GM12874 (cell line): ENCODE data around the gene GPR34.

Experiments used
- TF ChIP-seq, protein P1 (sequence below): IDR thresholded peaks from 2 replicates; pipeline ENCODE4 v1.5.1; 2011; ENCODE audit warnings: low read depth, mild to moderate bottlenecking, control low read depth, low read length, moderate library complexity; ENCODE audit not compliant: insufficient read depth

GPR34 gene

DNA sequence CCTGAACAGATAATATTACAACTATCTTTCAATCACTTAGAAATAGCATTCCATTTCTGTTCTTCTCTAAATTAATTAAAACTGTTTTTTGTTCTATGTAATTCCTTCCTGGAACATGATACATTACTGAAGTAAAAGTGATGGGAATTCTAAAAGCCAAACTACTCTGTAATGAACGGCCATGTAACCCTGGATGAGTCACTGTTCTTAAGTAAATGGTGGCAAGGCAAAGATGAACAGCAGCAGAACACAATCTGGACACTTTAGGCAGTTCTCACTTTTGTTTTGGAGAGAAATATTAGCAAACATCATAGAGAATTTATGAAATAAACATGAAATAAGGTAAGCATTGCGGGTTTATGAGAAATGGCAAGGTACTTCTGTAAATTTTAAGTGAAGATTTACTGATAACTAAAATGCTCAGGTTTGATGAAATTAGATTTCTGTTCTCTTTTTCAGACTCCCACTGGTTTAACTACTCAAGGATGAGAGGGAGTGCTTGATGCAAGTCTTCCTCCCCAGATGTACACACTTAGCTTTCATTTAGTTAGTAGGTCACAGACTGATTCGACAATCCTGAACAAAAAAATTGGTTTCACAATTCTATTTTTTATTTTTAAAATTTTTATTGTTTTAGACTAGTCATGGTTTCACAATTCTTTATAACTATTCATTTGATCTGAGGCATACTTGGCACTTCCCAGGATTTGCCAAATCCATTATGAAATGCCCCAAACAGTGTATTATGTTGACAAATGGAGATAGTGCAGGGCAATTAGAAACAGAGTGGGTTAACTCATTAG lies 34.2 kb downstream of the GPR34 start:
- TF ChIP-seq, protein P1, sequence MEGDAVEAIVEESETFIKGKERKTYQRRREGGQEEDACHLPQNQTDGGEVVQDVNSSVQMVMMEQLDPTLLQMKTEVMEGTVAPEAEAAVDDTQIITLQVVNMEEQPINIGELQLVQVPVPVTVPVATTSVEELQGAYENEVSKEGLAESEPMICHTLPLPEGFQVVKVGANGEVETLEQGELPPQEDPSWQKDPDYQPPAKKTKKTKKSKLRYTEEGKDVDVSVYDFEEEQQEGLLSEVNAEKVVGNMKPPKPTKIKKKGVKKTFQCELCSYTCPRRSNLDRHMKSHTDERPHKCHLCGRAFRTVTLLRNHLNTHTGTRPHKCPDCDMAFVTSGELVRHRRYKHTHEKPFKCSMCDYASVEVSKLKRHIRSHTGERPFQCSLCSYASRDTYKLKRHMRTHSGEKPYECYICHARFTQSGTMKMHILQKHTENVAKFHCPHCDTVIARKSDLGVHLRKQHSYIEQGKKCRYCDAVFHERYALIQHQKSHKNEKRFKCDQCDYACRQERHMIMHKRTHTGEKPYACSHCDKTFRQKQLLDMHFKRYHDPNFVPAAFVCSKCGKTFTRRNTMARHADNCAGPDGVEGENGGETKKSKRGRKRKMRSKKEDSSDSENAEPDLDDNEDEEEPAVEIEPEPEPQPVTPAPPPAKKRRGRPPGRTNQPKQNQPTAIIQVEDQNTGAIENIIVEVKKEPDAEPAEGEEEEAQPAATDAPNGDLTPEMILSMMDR, result no peak

DNA sequence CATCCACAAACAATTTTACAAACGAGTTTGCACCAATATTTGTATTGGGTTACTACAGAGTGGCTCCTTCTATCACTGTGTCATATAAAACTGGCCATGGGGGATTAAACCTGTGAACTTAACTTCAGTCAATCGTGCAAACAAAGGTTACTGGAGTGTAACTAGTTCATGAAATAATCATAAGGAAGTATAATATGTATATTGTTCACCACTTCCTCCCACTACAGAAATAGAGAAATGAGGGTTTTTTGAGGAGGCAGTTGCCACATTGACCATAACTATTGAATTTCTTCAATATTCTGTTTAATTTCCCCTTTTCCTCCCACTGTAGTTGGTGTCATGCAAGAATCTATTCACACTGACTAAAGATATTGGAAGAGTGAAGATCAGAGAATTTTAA lies 35.1 kb downstream of the GPR34 start, which contains the start of gene GPR82:
GPR82 (plus strand) TSS at position 356 of the 400 bp plus-strand sequence. CDS start 2,846 bp downstream, outside the sequence.
- TF ChIP-seq, protein P1, result no peak

DNA sequence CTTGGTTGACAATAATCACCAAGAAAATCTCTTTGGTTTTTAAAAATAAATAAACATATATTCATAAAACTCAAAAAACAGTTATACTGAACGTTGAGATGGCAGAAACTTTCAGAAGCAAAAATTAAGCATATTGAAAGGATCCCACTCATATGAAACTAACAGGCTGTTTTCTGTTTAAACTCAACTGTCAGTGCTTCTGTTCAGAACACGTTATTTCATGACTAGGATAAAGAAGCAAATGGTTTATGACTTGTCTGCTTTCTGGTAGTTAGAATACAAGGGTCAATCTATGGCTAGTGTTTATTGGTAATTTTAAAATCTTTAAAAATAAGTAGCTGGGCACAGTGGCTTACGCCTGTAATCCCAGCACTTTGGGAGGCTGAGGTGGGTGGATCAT lies 39.4 kb downstream of the GPR34 start:
- TF ChIP-seq, protein P1, result no peak

DNA sequence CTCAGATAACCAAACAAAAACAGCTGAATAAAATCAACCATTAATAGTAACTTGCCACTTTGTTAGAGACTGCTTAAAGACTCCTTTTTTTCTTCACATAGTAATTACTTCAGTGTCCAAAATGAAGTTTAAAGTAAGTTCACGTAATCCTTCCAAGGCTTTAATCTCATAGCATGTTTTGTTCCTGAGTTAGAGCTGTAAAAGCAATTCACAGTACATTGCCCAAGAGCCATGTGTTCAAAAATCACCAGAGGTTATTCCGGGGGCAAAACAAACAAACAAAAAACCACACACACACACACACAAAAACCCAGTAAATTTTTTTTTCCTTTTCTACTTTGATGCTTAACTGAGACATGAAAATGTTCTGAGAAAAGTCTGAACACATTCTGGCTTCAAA lies 41.3 kb downstream of the GPR34 start:
- TF ChIP-seq, protein P1, result no peak

DNA sequence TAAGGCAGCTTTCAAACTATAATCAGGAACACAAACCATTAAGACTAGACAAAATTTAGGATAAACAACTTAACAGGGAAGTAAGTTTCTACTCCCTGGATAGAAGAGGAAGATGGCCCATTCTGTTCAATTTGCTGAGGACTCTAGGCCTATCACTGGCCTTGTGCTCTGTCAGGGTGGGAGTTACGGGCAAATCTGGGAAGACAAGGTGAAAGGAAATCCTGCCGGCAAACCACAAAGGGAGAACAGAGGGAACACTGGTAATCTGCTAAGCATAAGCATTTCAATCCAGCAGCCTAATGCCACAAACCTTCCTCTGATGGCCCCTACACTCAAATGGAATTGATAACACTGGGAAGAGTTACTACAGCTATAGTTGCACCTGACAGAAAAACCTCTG lies 43.5 kb downstream of the GPR34 start:
- TF ChIP-seq, protein P1, result no peak

DNA sequence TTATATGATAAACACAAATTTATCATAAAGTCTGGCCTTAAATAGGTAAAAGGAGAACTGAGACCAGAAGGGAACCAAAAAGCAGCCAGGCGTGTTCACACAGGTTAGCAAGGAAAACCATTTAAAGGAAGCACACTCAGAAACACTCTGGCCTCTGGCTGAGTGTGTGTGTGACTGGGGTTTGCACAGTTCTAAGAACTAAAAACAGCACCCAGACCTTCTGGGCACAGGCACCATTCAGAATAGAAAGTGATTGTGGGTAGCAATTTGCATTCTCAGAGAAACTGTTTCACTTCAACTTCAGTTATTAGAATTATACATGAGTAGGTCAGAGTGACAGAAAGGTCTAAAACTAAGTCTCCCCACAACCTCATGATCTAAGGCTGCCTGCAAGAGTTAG lies 45.2 kb downstream of the GPR34 start:
- TF ChIP-seq, protein P1, result no peak

DNA sequence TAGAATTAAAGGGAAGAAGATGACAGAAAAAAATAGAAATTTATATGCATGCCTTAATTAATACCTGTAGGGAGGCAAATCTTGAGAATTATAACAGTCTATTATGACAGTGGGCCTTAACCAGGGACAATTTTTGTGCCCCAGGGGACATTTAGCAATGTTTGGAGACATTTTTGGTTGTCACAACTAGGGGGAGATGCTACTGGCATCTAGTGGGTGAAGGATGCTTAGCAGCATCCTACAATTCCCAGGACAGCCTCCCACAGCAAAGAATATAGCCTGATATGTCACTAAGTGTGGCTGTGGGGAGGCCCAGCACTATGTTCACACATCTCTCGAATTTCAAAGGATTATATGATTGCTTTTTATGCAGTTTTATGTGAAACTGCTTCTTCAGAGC lies 45.8 kb downstream of the GPR34 start:
- TF ChIP-seq, protein P1, result peak; percentile 43
